NB4 (cell line): ENCODE results near the gene SH3GL3.

ENCODE experiments used
- DNase-seq: peaks from one replicate; pipeline ENCODE4 v3.0.0; 2010; ENCODE audit warnings: low read depth
- H3K4me3 ChIP-seq: one replicate; pipeline ENCODE4 v1.5.1; 2011; ENCODE audit warnings: mild to moderate bottlenecking, low read depth, low read length, moderate library complexity
- CTCF ChIP-seq: IDR thresholded peaks from one replicate; pipeline ENCODE4 v1.5.1; 2012; ENCODE audit warnings: low read depth, low read length
- MAX ChIP-seq: IDR thresholded peaks from 2 replicates; pipeline ENCODE4 v1.6.1; 2011; ENCODE audit warnings: low read depth, low read length
- MYC ChIP-seq: IDR thresholded peaks from 2 replicates; pipeline ENCODE4 v1.6.1; 2011; ENCODE audit warnings: low read depth, low read length
- POLR2A ChIP-seq: IDR thresholded peaks from 2 replicates; pipeline ENCODE4 v1.6.1; 2011; ENCODE audit warnings: mild to moderate bottlenecking; ENCODE audit not compliant: insufficient read length; ENCODE audit errors: extremely low read depth

SH3GL3 gene

DNA sequence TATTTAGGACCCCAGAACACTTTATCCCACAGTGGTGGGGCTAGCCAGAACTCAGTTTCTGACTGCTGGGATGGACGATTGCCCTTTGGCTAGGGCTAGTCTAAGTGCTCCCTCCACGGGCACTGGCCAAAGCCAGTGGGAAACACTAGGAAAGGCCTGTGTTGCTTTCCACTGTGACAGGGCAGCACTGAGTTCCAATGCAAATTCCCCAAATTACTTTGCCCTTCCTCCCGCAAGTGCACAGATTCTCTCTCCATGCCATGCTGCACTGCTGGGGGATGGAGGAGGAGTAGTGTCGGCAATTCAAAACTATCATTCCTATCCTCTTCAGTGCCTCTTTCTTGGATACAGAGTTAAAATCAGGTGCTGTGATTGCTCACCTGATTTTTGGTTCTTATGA lies 100.0 kb downstream of the SH3GL3 start:
- no peak for TF ChIP-seq CTCF
- no peak for TF ChIP-seq MAX
- TF ChIP-seq MYC: no peak
- TF ChIP-seq POLR2A: no peak
- H3K4me3 ChIP-seq: no peak overlapping the region
- no peak for DNase-seq

DNA sequence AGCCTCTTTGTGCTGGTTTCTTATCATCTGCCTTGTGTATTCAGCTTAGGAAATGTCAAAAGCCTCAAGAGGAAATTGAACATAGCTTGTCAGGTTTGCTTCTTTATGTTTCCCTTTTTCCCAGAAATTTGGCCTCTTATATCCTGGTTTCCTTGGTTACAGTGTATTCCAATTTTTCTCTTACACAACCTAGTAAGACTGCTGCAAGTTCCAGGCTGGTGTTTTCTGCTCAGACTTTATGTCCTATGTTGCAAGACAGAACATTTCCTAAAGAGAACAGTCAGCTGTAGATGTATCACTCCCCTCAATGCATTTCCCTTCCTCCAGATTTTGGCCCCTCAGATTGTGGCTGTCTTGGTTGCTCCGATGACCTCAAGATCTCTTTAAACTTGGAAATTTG lies 102.5 kb downstream of the SH3GL3 start:
- H3K4me3 ChIP-seq: no peak overlapping the region
- DNase-seq: no peak
- TF ChIP-seq MAX (no peak), MYC (no peak), POLR2A (no peak), CTCF (no peak)

GRCh38 chr15:83554558-83554957 lies 107.4 kb downstream of the SH3GL3 start:
- no peak overlapping the region for H3K4me3 ChIP-seq
- TF ChIP-seq CTCF (no peak), MAX (no peak), MYC (no peak), POLR2A (no peak)
- DNase-seq: no peak

DNA sequence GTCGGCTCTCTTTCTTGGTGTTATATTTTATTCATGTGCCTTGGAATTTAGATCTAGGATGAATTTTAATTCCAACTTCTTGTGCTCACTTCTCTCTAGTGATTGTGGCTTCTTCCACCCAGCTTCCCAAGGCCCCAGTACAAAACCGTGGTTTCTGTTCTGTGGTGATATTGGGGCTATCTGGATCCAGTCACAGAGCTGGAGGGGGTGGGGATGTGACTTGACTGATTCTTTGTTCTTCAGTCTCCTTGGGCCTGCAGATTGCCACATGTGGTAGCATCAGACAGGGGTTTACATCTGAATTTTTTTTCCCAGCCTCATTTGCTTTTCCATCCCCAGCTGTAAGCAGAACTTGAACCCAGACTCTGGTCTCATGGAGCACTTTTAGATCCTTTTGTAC lies 108.2 kb downstream of the SH3GL3 start:
- no peak for DNase-seq
- no peak overlapping the region for H3K4me3 ChIP-seq

GRCh38 chr15:83556068-83556467 lies 108.9 kb downstream of the SH3GL3 start:
- DNase-seq: no peak
- H3K4me3 ChIP-seq: no peak overlapping the region
- TF ChIP-seq MYC (no peak), CTCF (no peak), POLR2A (no peak), MAX (no peak)

More for the DNA sequence above, 108.2 kb downstream of the SH3GL3 start:
- TF ChIP-seq MAX: no peak
- no peak for TF ChIP-seq POLR2A
- no peak for TF ChIP-seq CTCF
- no peak for TF ChIP-seq MYC

- TF ChIP-seq CTCF: no peak
- TF ChIP-seq MAX: no peak
- TF ChIP-seq POLR2A: no peak
- TF ChIP-seq MYC: no peak
- no peak overlapping the region for H3K4me3 ChIP-seq
- DNase-seq: no peak
These were observed 109.6 kb downstream of the SH3GL3 start for GRCh38 chr15:83556754-83557153.
